ENCODE measurements around the gene RGS3.

GRCh38 chr9:113644321-113644720, 180.8 kb downstream of the RGS3 start:
- TF ChIP-seq ZNF396 (CRISPR knock-in tag; IDR thresholded peaks at IDR 0.05; ENCODE audit: borderline replicate concordance) (no peak), JUN (CRISPR knock-in tag; IDR thresholded peaks at IDR 0.05) (no peak), NR3C1 (CRISPR knock-in tag; conservative IDR thresholded peaks at IDR 0.05; ENCODE audit: low read depth) (no peak), CTCF (IDR thresholded peaks at IDR 0.05) (no peak), CREM (CRISPR knock-in tag; IDR thresholded peaks at IDR 0.05) (no peak), ESRRA (CRISPR knock-in tag; IDR thresholded peaks at IDR 0.05; ENCODE audit: borderline replicate concordance) (no peak), FOXP4 (CRISPR knock-in tag; IDR thresholded peaks at IDR 0.05) (no peak), RELA (CRISPR knock-in tag; IDR thresholded peaks at IDR 0.05; ENCODE audit: borderline replicate concordance) (no peak)
